GM12878 (cell line): ENCODE results near the gene LITAF. TPM values are rescaled to one million over a fixed set of nuclear protein-coding genes. Genes with fewer than 3 reads are reported as not detected.

Source experiments
- ATAC-seq: fragments of 200-7000 bp; cut with Tn5 transposase; 3 replicates; pipeline ENCODE4 v1.9.1; 2020; ENCODE audit warnings: mild to moderate bottlenecking, moderate library complexity
- BruUV-seq: library from RNA; stranded (reverse); fragments of 400-500 nt; replicated peaks from 2 replicates; lab custom pipeline; 2021; lab: Mats Ljungman, UMichigan
- CTCF ChIA-PET: fragments of 300-600 bp; sonication (Branson Sonifier 250); formaldehyde crosslinking; extraction: SDS; loops from one replicate; lab custom pipeline; 2021; ENCODE audit warnings: inconsistent platforms; lab: Yijun Ruan, JAX
- POLR2A ChIA-PET: fragments of 350-600 bp; formaldehyde crosslinking; extraction: SDS; loops from one replicate; lab custom pipeline; 2021; ENCODE audit warnings: inconsistent platforms; lab: Charles Lee
- RAD21 ChIA-PET: fragments of 300-600 bp; sonication (Branson Sonifier 250); formaldehyde crosslinking; loops from one replicate; lab custom pipeline; 2023; ENCODE audit warnings: antibody characterized with exemption; ENCODE audit not compliant: unreplicated experiment; lab: Charles Lee
- SMC1A ChIA-PET: fragments of 300-600 bp; sonication (Branson Sonifier 250); formaldehyde crosslinking; loops from one replicate; lab custom pipeline; 2023; ENCODE audit not compliant: unreplicated experiment, uncharacterized antibody; lab: Charles Lee
- DNase-seq: peaks from one replicate; pipeline ENCODE4 v3.0.0-alpha.2; 2011; ENCODE audit warnings: low read depth, low spot score
- FAIRE-seq: peaks from 3 replicates; lab custom pipeline; 2011; peaks lifted over from hg19 to GRCh38; lab: Jason Lieb, UNC
- H2AFZ ChIP-seq: 2 replicates; pipeline ENCODE4 v1.6.0; 2011; ENCODE audit warnings: low read depth, low read length, control low read depth; ENCODE audit not compliant: control insufficient read depth
- H3K27ac ChIP-seq: 2 replicates; pipeline ENCODE4 v1.5.1; 2011; ENCODE audit warnings: control low read depth; ENCODE audit not compliant: control insufficient read depth, insufficient read depth
- H3K27me3 ChIP-seq, 2 experiments: replicated peaks in 1 of 2; 2 replicates each; pipeline versions ENCODE4 v1.6.0 to v1.6.1; 2011; ENCODE audit warnings: low read length in 1 of 2; ENCODE audit not compliant: control insufficient read depth in 2 of 2, insufficient read depth in 2 of 2
- H3K36me3 ChIP-seq, 2 experiments: 2 replicates each; pipeline ENCODE4 v1.5.1; 2011; ENCODE audit warnings: low read length in 1 of 2; ENCODE audit not compliant: control insufficient read depth in 2 of 2, insufficient read depth in 2 of 2
- H3K4me1 ChIP-seq: 2 replicates; pipeline ENCODE4 v1.6.1; 2011; ENCODE audit warnings: mild to moderate bottlenecking, low read length, moderate library complexity, mixed read lengths; ENCODE audit not compliant: control insufficient read depth, insufficient read depth
- H3K4me2 ChIP-seq: 2 replicates; pipeline ENCODE4 v1.6.0; 2011; ENCODE audit warnings: control low read depth; ENCODE audit not compliant: control insufficient read depth, insufficient read depth
- H3K4me3 ChIP-seq: fragments of 200-600 bp; sonication (generic); 2 replicates; pipeline ENCODE4 v1.5.1; 2016
- H3K79me2 ChIP-seq: 2 replicates; pipeline ENCODE4 v1.6.0; 2011; ENCODE audit warnings: low read length; ENCODE audit not compliant: control insufficient read depth, insufficient read depth
- H3K9ac ChIP-seq: 2 replicates; pipeline ENCODE4 v1.8.0; 2011; ENCODE audit warnings: low read length, control low read depth, mixed read lengths; ENCODE audit not compliant: control insufficient read depth, insufficient read depth
- H3K9me3 ChIP-seq: replicated peaks from 3 replicates; pipeline ENCODE4 v1.5.1; 2011; ENCODE audit warnings: mild to moderate bottlenecking, low read length; ENCODE audit not compliant: control insufficient read depth, insufficient read depth
- H4K20me1 ChIP-seq: 2 replicates; pipeline ENCODE4 v1.6.0; 2011; ENCODE audit not compliant: control insufficient read depth, insufficient read depth
- BACH1 ChIP-seq: fragments of 450-650 bp; IDR thresholded peaks from 2 replicates; pipeline ENCODE4 v1.6.1; 2017; ENCODE audit warnings: mild to moderate bottlenecking, borderline replicate concordance
- E2F8 ChIP-seq: fragments of 450-650 bp; IDR thresholded peaks from 2 replicates; pipeline ENCODE4 v1.6.1; 2018; ENCODE audit warnings: mild to moderate bottlenecking, low read depth, moderate library complexity; ENCODE audit not compliant: partially characterized antibody
- EED ChIP-seq: sonication (generic); IDR thresholded peaks from 2 replicates; pipeline ENCODE4 v1.6.1; 2016; ENCODE audit warnings: antibody characterized with exemption, low read depth
- ELK1 ChIP-seq: IDR thresholded peaks from 2 replicates; pipeline ENCODE4 v1.6.1; 2012; ENCODE audit warnings: low read depth, low read length, improper control_type of control experiment
- EZH2 ChIP-seq: IDR thresholded peaks from 2 replicates; pipeline ENCODE4 v1.6.1; 2012; ENCODE audit warnings: low read depth, mild to moderate bottlenecking, control low read depth, inconsistent platforms, low read length, borderline replicate concordance; ENCODE audit not compliant: control insufficient read depth
- HDAC6 ChIP-seq: fragments of 200-600 bp; sonication (generic); IDR thresholded peaks from one replicate; pipeline ENCODE4 v1.8.0; 2017; ENCODE audit warnings: antibody characterized with exemption; ENCODE audit not compliant: unreplicated experiment
- NFXL1 ChIP-seq: fragments of 450-650 bp; IDR thresholded peaks from 2 replicates; pipeline ENCODE4 v1.6.1; 2017; ENCODE audit warnings: antibody characterized with exemption, mild to moderate bottlenecking, borderline replicate concordance
- NR2F1 ChIP-seq: fragments of 450-650 bp; conservative IDR thresholded peaks from 2 replicates; pipeline ENCODE4 v1.6.1; 2017; ENCODE audit warnings: mild to moderate bottlenecking
- PAX5 ChIP-seq: IDR thresholded peaks from 2 replicates; pipeline ENCODE4 v1.6.1; 2011; ENCODE audit warnings: low read depth, low read length, borderline replicate concordance
- RUNX3 ChIP-seq: IDR thresholded peaks from 2 replicates; pipeline ENCODE4 v1.6.1; 2012; ENCODE audit warnings: low read length, inconsistent platforms
- SMC3 ChIP-seq: IDR thresholded peaks from 2 replicates; pipeline ENCODE4 v1.6.1; 2011; ENCODE audit warnings: low read length, improper control_type of control experiment, borderline replicate concordance
- SP1 ChIP-seq: IDR thresholded peaks from one replicate; pipeline ENCODE4 v1.6.1; 2011; ENCODE audit warnings: low read depth, low read length
- TCF12 ChIP-seq: IDR thresholded peaks from 2 replicates; pipeline ENCODE4 v1.6.1; 2011; ENCODE audit warnings: low read depth, mild to moderate bottlenecking, low read length
- ZNF207 ChIP-seq: fragments of 450-650 bp; IDR thresholded peaks from 2 replicates; pipeline ENCODE4 v1.6.1; 2014; ENCODE audit warnings: antibody characterized with exemption, mild to moderate bottlenecking, borderline replicate concordance
- ZNF592 ChIP-seq: fragments of 450-650 bp; IDR thresholded peaks from 2 replicates; pipeline ENCODE4 v1.6.1; 2017; ENCODE audit warnings: mild to moderate bottlenecking, moderate library complexity
- ZZZ3 ChIP-seq: IDR thresholded peaks from 2 replicates; pipeline ENCODE4 v1.6.1; 2011; ENCODE audit warnings: low read depth; ENCODE audit not compliant: control insufficient read depth, insufficient read length
- WGBS: methylation state at CpG from one replicate; pipeline ENCODE4 v1.1.6; 2016; ENCODE audit warnings: low lambda C conversion rate; ENCODE audit not compliant: insufficient replicate concordance, insufficient coverage; ENCODE audit errors: missing lambda C conversion rate; 5-methylcytosine and 5-hydroxymethylcytosine counted together
- in situ Hi-C: fragments of 300-500 bp; cut with MboI; formaldehyde crosslinking; loops from 9 replicates; pipeline ENCODE4 v1.14.3; 2018; ENCODE audit warnings: mixed read lengths
- intact Hi-C: fragments of 100-400 bp; cut with micrococcal nuclease; formaldehyde crosslinking; loops from one replicate; pipeline ENCODE4 v1.14.2; 2022; ENCODE audit not compliant: unreplicated experiment
- polyA plus RNA-seq, 11 experiments: library from polyadenylated mRNA; depleted of rRNA in 4 of 11; unstranded in 6 of 11; stranded (reverse) in 5 of 11; fragments of >200 nt; fragmentation: Nextera tagmentation in 4 of 11; fragmentation: Illumina TruSeq in 1 of 11; extraction: Ambion mirVana in 4 of 11; extraction: Trizol in 1 of 11; gene quantifications; 1 replicate in 1 of 11; 2 replicates in 10 of 11; pipeline versions ENCODE4 v1.2.1 to v1.2.3, GENCODE V29; 2011 to 2016; ENCODE audit warnings: inconsistent platforms in 2 of 11, missing spikeins in 2 of 11, low read depth in 1 of 11
- total RNA-seq, 4 experiments: library from RNA; depleted of rRNA in 3 of 4; stranded (reverse); fragments of >200 nt in 3 of 4; fragmentation: Illumina TruSeq in 1 of 4; extraction: Trizol in 1 of 4; gene quantifications; 2 replicates each; pipeline versions ENCODE4 v1.2.1 to v1.2.3, GENCODE V29; 2013 to 2021

LITAF gene
- total and polyA plus RNA-seq, 10 of the 15 experiments (the other 5 are each of a cell fraction or from before 2014, with no cell fraction given), result 99.2 to 211 (median 147) TPM

GRCh38 chr16:11619327-11619851, 32.7 kb upstream of the LITAF start:
- in situ Hi-C loops, result no loop called here
- no peak overlapping the region for H3K27ac ChIP-seq
- intact Hi-C loops, result no loop called here
- FAIRE-seq, result peak; percentile 61
- H3K79me2 ChIP-seq, result no peaks in the 10 kb centered on the region
- CTCF ChIA-PET, result interaction anchor here (0.6 kb wide), 1 partner anchor 27 kb away, joined by 3 read pairs; no protein-coding TSS in a partner anchor
- H3K9me3 ChIP-seq, result no peaks in the 10 kb centered on the region
- no peak overlapping the region for H3K4me2 ChIP-seq
- 0% methylated on average over 2 of the region's 2 CpGs for WGBS
- H3K4me3 ChIP-seq, result no peak overlapping the region
- DNase-seq, result peak; percentile 37
- H4K20me1 ChIP-seq, result no peaks in the 10 kb centered on the region
- POLR2A ChIA-PET, result interaction anchor here (0.7 kb wide), 1 partner anchor 33 kb away, joined by 3 read pairs; the partner anchor contains the start of gene LITAF
- H2AFZ ChIP-seq, result no peak overlapping the region
- H3K9ac ChIP-seq, result no peak overlapping the region
- H3K27me3 ChIP-seq, result no peaks in the 10 kb centered on the region
- RAD21 ChIA-PET, result no interaction called here
- H3K36me3 ChIP-seq, result no peaks in the 10 kb centered on the region
- no TSS peak for BruUV-seq
- SMC1A ChIA-PET, result interaction anchor here (1.1 kb wide), 1 partner anchor 88 kb away, joined by 4 read pairs; no protein-coding TSS in a partner anchor
- H3K4me1 ChIP-seq, result peaks cover 9% of the 10 kb centered on the region
- ATAC-seq, result peak; percentile 73
- TF ChIP-seq PAX5 (no peak), ZNF207 (no peak), ZZZ3 (no peak), EED (0 out of 2 replicates have a peak, but pooled peaks have one; percentile 16), TCF12 (peak; percentile 76; the same call in 1 of the 2 replicates), EZH2 (no peak), ZNF592 (no peak), NR2F1 (no peak), BACH1 (no peak), SMC3 (no peak), NFXL1 (no peak), SP1 (no peak), ELK1 (no peak), HDAC6 (no peak), E2F8 (no peak), RUNX3 (peak; percentile 56)
